Measurements from ENCODE around the gene KLHL2.

Gene KLHL2

GRCh38 chr4:165293927-165294649, 86.7 kb downstream of the KLHL2 start:
- Histone ChIP-seq H3K36me3 (ENCODE audit: control insufficient read depth in 2 of 2, insufficient read depth in 1 of 2, low read length in 2 of 2) (peaks cover 0 to 7% of the 10 kb centered on the region in 2 experiments; a peak in 1 of 3 replicates), H3K9me3 (ENCODE audit: control insufficient read depth, insufficient read depth, low read depth, low read length) (no peaks in the 10 kb centered on the region), H3K4me3 (ENCODE audit: low read depth, low read length) (no peak overlapping the region), H3K4me1 (ENCODE audit: control insufficient read depth, insufficient read depth, low read length) (no peaks in the 10 kb centered on the region), H3K27ac (ENCODE audit: extremely low read depth, low read depth, low read length) (no peak overlapping the region)
- ChIA-PET CTCF (interaction anchor here (0.8 kb wide), 1 partner anchor 30 kb away, joined by 4 read pairs; no protein-coding TSS in a partner anchor), POLR2A (no interaction called here)
- TF ChIP-seq PRDM1 (tag by site-specific recombination; IDR thresholded peaks at IDR 0.05) (peak; percentile 46; the same call in 1 of the 2 replicates), KLF16 (tag by site-specific recombination; IDR thresholded peaks at IDR 0.05) (no peak), ZSCAN4 (tag by site-specific recombination; IDR thresholded peaks at IDR 0.05) (no peak), ZNF112 (tag by site-specific recombination; IDR thresholded peaks at IDR 0.05) (no peak), ZSCAN18 (tag by site-specific recombination; IDR thresholded peaks at IDR 0.05) (no peak), BCL11B (tag by site-specific recombination; IDR thresholded peaks at IDR 0.05; ENCODE audit: low read depth) (no peak), ZFP41 (tag by site-specific recombination; IDR thresholded peaks at IDR 0.05; ENCODE audit: borderline replicate concordance) (no peak), ZNF324 (tag by site-specific recombination; IDR thresholded peaks at IDR 0.05) (no peak), PRDM4 (tag by site-specific recombination; IDR thresholded peaks at IDR 0.05) (no peak), ZNF624 (tag by site-specific recombination; IDR thresholded peaks at IDR 0.05) (no peak), ZNF830 (tag by site-specific recombination; IDR thresholded peaks at IDR 0.05; ENCODE audit: low read depth) (no peak), ZNF132 (tag by site-specific recombination; IDR thresholded peaks at IDR 0.05; ENCODE audit: borderline replicate concordance) (no peak), SCRT1 (tag by site-specific recombination; IDR thresholded peaks at IDR 0.05; ENCODE audit: borderline replicate concordance) (peak; percentile 12; the same call in 1 of the 2 replicates), ATF2 (tag by site-specific recombination; IDR thresholded peaks at IDR 0.05; ENCODE audit: low read depth) (peak; percentile 49; the same call in 1 of the 2 replicates), PRDM6 (tag by site-specific recombination; IDR thresholded peaks at IDR 0.05) (peak; percentile 23; the same call in 1 of the 2 replicates)

- H3K4me1 ChIP-seq (ENCODE audit: control insufficient read depth, insufficient read depth, low read length) = no peaks in the 10 kb centered on the region
- H3K4me3 ChIP-seq (ENCODE audit: low read depth, low read length) = no peak overlapping the region
- POLR2A ChIA-PET = no interaction called here
- TF ChIP-seq ZNF280C (tag by site-specific recombination; IDR thresholded peaks at IDR 0.05) = no peak
- TF ChIP-seq ZNF16 (tag by site-specific recombination; IDR thresholded peaks at IDR 0.05; ENCODE audit: low read depth) = no peak
- H3K27ac ChIP-seq (ENCODE audit: extremely low read depth, low read depth, low read length) = no peak overlapping the region
- H3K36me3 ChIP-seq (ENCODE audit: control insufficient read depth in 2 of 2, insufficient read depth in 1 of 2, low read length in 2 of 2) = peaks cover 0 to 7% of the 10 kb centered on the region in 2 experiments; a peak in 2 of 3 replicates
- no peaks in the 10 kb centered on the region for H3K9me3 ChIP-seq (ENCODE audit: control insufficient read depth, insufficient read depth, low read depth, low read length)
- CTCF ChIA-PET = interaction anchor here (0.8 kb wide), 1 partner anchor 31 kb away, joined by 4 read pairs; no protein-coding TSS in a partner anchor
These were observed 87.5 kb downstream of the KLHL2 start for GRCh38 chr4:165294907-165295306.

Measured in HEK293 (cell line).